H1 (cell line): ENCODE data around the gene DPPA4. TPM values are rescaled to one million over a fixed set of nuclear protein-coding genes. Genes with fewer than 3 reads are reported as not detected.
A peak's percentile ranks its signal among the peaks of the same experiment; 100 is the strongest.

Experiments used
- CTCF ChIA-PET: fragments of 300-600 bp; sonication (Branson Sonifier 250); formaldehyde crosslinking; loops from one replicate; lab custom pipeline; 2021; ENCODE audit not compliant: partially characterized antibody; lab: Charles Lee
- POLR2A ChIA-PET: fragments of 300-600 bp; sonication (Branson Sonifier 250); formaldehyde crosslinking; loops from one replicate; lab custom pipeline; 2021; ENCODE audit warnings: inconsistent platforms; ENCODE audit not compliant: partially characterized antibody; lab: Charles Lee
- DNase-seq, 2 experiments: peaks; one replicate each; pipeline versions ENCODE4 v3.0.0 to v3.0.0-alpha.2; 2010 to 2022; ENCODE audit warnings: low spot score in 2 of 2, low read depth in 1 of 2, mixed read lengths in 1 of 2
- FAIRE-seq: peaks from 2 replicates; lab custom pipeline; 2011; peaks lifted over from hg19 to GRCh38; lab: Jason Lieb, UNC
- H2AFZ ChIP-seq: 2 replicates; pipeline ENCODE4 v1.8.1; 2012; ENCODE audit warnings: low read length, inconsistent platforms
- H2AK5ac ChIP-seq: 2 replicates; pipeline ENCODE4 v1.6.1; 2013; ENCODE audit warnings: low read depth, low read length
- H2BK120ac ChIP-seq: replicated peaks from 2 replicates; pipeline ENCODE3; 2013; ENCODE audit warnings: low read depth, low read length, inconsistent platforms
- H2BK12ac ChIP-seq: 2 replicates; pipeline ENCODE4 v1.6.1; 2013; ENCODE audit warnings: low read depth, low read length
- H2BK15ac ChIP-seq: 2 replicates; pipeline ENCODE4 v1.6.1; 2013; ENCODE audit warnings: low read length
- H2BK20ac ChIP-seq: 2 replicates; pipeline ENCODE4 v1.6.1; 2013; ENCODE audit warnings: low read length
- H2BK5ac ChIP-seq: 2 replicates; pipeline ENCODE4 v1.6.1; 2013; ENCODE audit warnings: low read depth, low read length
- H3K14ac ChIP-seq: 2 replicates; pipeline ENCODE4 v1.6.1; 2013; ENCODE audit warnings: inconsistent platforms; ENCODE audit not compliant: insufficient read length
- H3K18ac ChIP-seq: 2 replicates; pipeline ENCODE4 v1.6.1; 2013; ENCODE audit warnings: low read length; ENCODE audit errors: extremely low read depth
- H3K23ac ChIP-seq: 2 replicates; pipeline ENCODE4 v1.6.1; 2013; ENCODE audit warnings: inconsistent platforms; ENCODE audit not compliant: insufficient read length
- H3K23me2 ChIP-seq: 2 replicates; pipeline ENCODE4 v1.6.1; 2013; ENCODE audit warnings: low read depth, low read length
- H3K27ac ChIP-seq: 2 replicates; pipeline ENCODE4 v1.6.1; 2011; ENCODE audit warnings: low read depth, low read length, inconsistent platforms
- H3K27me3 ChIP-seq, 4 experiments: replicated peaks in 1 of 4; 1 replicate in 1 of 4; 2 replicates in 3 of 4; pipeline versions ENCODE4 v1.6.1 to v1.8.1; 2011 to 2013; ENCODE audit warnings: low read length in 3 of 4, mild to moderate bottlenecking in 3 of 4, inconsistent platforms in 2 of 4, mixed read lengths in 2 of 4, moderate library complexity in 1 of 4; ENCODE audit not compliant: control insufficient read depth in 3 of 4, insufficient read depth in 3 of 4; ENCODE audit errors: extremely low read depth in 1 of 4
- H3K36me3 ChIP-seq, 4 experiments: 2 replicates each; pipeline versions ENCODE4 v1.6.1 to v1.8.1; 2011 to 2013; ENCODE audit warnings: mild to moderate bottlenecking in 4 of 4, low read length in 3 of 4, moderate library complexity in 2 of 4, control low read depth in 1 of 4, inconsistent platforms in 1 of 4; ENCODE audit not compliant: insufficient read depth in 4 of 4, control insufficient read depth in 2 of 4
- H3K4ac ChIP-seq: replicated peaks from 2 replicates; pipeline ENCODE3; 2013; ENCODE audit warnings: low read length, low read depth, mixed read lengths, inconsistent platforms; ENCODE audit not compliant: insufficient read length
- H3K4me1 ChIP-seq, 4 experiments: replicated peaks in 1 of 4; 1 replicate in 1 of 4; 2 replicates in 3 of 4; pipeline versions ENCODE4 v1.6.1 to v1.8.1; 2011 to 2013; ENCODE audit warnings: low read length in 3 of 4, inconsistent platforms in 2 of 4, mixed read lengths in 1 of 4; ENCODE audit not compliant: insufficient read depth in 4 of 4, control insufficient read depth in 3 of 4
- H3K4me2 ChIP-seq, 2 experiments: 2 replicates each; pipeline versions ENCODE4 v1.6.1 to v1.8.1; 2011 to 2013; ENCODE audit warnings: low read depth in 2 of 2, low read length in 2 of 2, control low read depth in 1 of 2, inconsistent platforms in 1 of 2, mild to moderate bottlenecking in 1 of 2; ENCODE audit not compliant: insufficient read depth in 1 of 2
- H3K4me3 ChIP-seq, 4 experiments: fragments of 200-600, 300-600 bp in 1 of 4; sonication (generic), shearing (Covaris generic), sonication (Bioruptor Twin) in 1 of 4; 2 replicates each; pipeline versions ENCODE4 v1.5.1 to v1.8.1; 2011 to 2016; ENCODE audit warnings: low read length in 4 of 4, low read depth in 3 of 4, control low read depth in 2 of 4, inconsistent platforms in 2 of 4, mild to moderate bottlenecking in 2 of 4, mixed read lengths in 1 of 4, moderate library complexity in 1 of 4; ENCODE audit not compliant: insufficient read depth in 2 of 4; ENCODE audit errors: extremely low read depth in 1 of 4
- H3K56ac ChIP-seq: replicated peaks from 2 replicates; pipeline ENCODE3; 2013; ENCODE audit warnings: low read depth, mild to moderate bottlenecking, mixed read lengths, low read length, inconsistent platforms; ENCODE audit not compliant: insufficient read length
- H3K79me1 ChIP-seq: 2 replicates; pipeline ENCODE4 v1.6.1; 2013; ENCODE audit warnings: low read depth, low read length, control low read depth
- H3K79me2 ChIP-seq, 2 experiments: 2 replicates each; pipeline versions ENCODE4 v1.6.1 to v1.8.1; 2012 to 2013; ENCODE audit warnings: low read length in 2 of 2, mild to moderate bottlenecking in 2 of 2, inconsistent platforms in 1 of 2; ENCODE audit not compliant: insufficient read depth in 2 of 2, control insufficient read depth in 1 of 2
- H3K9ac ChIP-seq, 4 experiments: replicated peaks in 1 of 4; 1 replicate in 1 of 4; 2 replicates in 3 of 4; pipeline versions ENCODE4 v1.6.1 to v1.8.1; 2011 to 2013; ENCODE audit warnings: low read depth in 3 of 4, low read length in 3 of 4, control low read depth in 2 of 4, mild to moderate bottlenecking in 2 of 4, moderate library complexity in 2 of 4, inconsistent platforms in 1 of 4; ENCODE audit errors: extremely low read depth in 1 of 4
- H3K9me3 ChIP-seq, 2 experiments: 2 replicates each; pipeline versions ENCODE4 v1.6.1 to v1.8.1; 2012 to 2013; ENCODE audit warnings: mild to moderate bottlenecking in 2 of 2, moderate library complexity in 2 of 2, control low read depth in 1 of 2, inconsistent platforms in 1 of 2, low read depth in 1 of 2, low read length in 1 of 2, mixed read lengths in 1 of 2; ENCODE audit not compliant: insufficient read depth in 2 of 2
- H4K20me1 ChIP-seq, 2 experiments: replicated peaks in 1 of 2; 2 replicates each; pipeline versions ENCODE3 to v1.8.1; 2011 to 2013; ENCODE audit warnings: inconsistent platforms in 2 of 2, low read length in 2 of 2, mild to moderate bottlenecking in 1 of 2; ENCODE audit not compliant: insufficient read depth in 2 of 2, control insufficient read depth in 1 of 2
- H4K5ac ChIP-seq: 2 replicates; pipeline ENCODE4 v1.6.1; 2013; ENCODE audit warnings: low read length, low read depth, mixed read lengths, inconsistent platforms; ENCODE audit not compliant: insufficient read length
- H4K8ac ChIP-seq: 2 replicates; pipeline ENCODE4 v1.8.0; 2013; ENCODE audit warnings: mild to moderate bottlenecking, moderate library complexity, low read length, inconsistent platforms; ENCODE audit not compliant: insufficient read depth; ENCODE audit errors: extremely low read depth
- H4K91ac ChIP-seq: replicated peaks from 2 replicates; pipeline ENCODE3; 2013; ENCODE audit warnings: low read length, mixed read lengths, inconsistent platforms; ENCODE audit not compliant: insufficient read length
- ASH2L ChIP-seq: fragments of 200-600, 300-600 bp; sonication (generic); IDR thresholded peaks from one replicate; pipeline ENCODE4 v1.7.1; 2017; ENCODE audit warnings: low read length
- NANOG ChIP-seq: IDR thresholded peaks from 2 replicates; pipeline ENCODE4 v1.6.1; 2011; ENCODE audit warnings: low read length, low read depth, mild to moderate bottlenecking, inconsistent platforms; ENCODE audit not compliant: insufficient read depth, poor library complexity, severe bottlenecking
- SUZ12 ChIP-seq: fragments of 200-600 bp; sonication (generic); IDR thresholded peaks from 2 replicates; pipeline ENCODE4 v1.6.1; 2012; ENCODE audit warnings: mild to moderate bottlenecking, inconsistent platforms, low read length, moderate library complexity, mixed read lengths
- TAF7 ChIP-seq: optimal IDR thresholded peaks from 2 replicates; pipeline ENCODE3; 2011; ENCODE audit warnings: low read depth, mild to moderate bottlenecking, inconsistent platforms, low read length, moderate library complexity, borderline replicate concordance
- TEAD4 ChIP-seq: IDR thresholded peaks from 2 replicates; pipeline ENCODE4 v1.6.1; 2012; ENCODE audit warnings: low read depth, low read length, inconsistent platforms, mixed read lengths
- WGBS, 2 experiments: shearing (Covaris generic) in 1 of 2; methylation state at CpG; one replicate each; pipeline versions ENCODE4 v1.1.6 to v1.1.7; 2013 to 2015; ENCODE audit warnings: low lambda C conversion rate in 2 of 2, mixed read lengths in 2 of 2, inconsistent platforms in 1 of 2, low coverage in 1 of 2, missing lambda C conversion rate in 1 of 2; ENCODE audit not compliant: insufficient replicate concordance in 2 of 2, insufficient coverage in 1 of 2, insufficient read length in 1 of 2; ENCODE audit errors: extremely low coverage in 1 of 2, missing lambda C conversion rate in 1 of 2; 5-methylcytosine and 5-hydroxymethylcytosine counted together
- polyA plus RNA-seq, 7 experiments: library from polyadenylated mRNA; depleted of rRNA in 3 of 7; stranded (reverse) in 5 of 7; unstranded in 2 of 7; fragments of >200 nt in 5 of 7; fragments of 200-250 nt in 2 of 7; gene quantifications; 1 replicate in 5 of 7; 2 replicates in 1 of 7; 4 replicates in 1 of 7; pipeline versions ENCODE4 v1.2.1 to v1.2.3, GENCODE V29; 2011 to 2013; ENCODE audit warnings: missing spikeins in 2 of 7, mixed read lengths in 2 of 7
- total RNA-seq: library from RNA; stranded (reverse); fragmentation: NEBNext Ultra II Directional; extraction: Animal tissue kit (Norgen Biotek cat#: 25700); gene quantifications from 2 replicates; pipeline ENCODE4 v1.2.1, GENCODE V29; 2021
- TF ChIP-seq, protein P1 (sequence below), 3 experiments: IDR thresholded peaks; 1 replicate in 2 of 3; 2 replicates in 1 of 3; pipeline versions ENCODE4 v1.5.1 to v1.6.1; 2011; ENCODE audit warnings: low read length in 3 of 3, mild to moderate bottlenecking in 3 of 3, inconsistent platforms in 2 of 3, low read depth in 1 of 3, moderate library complexity in 1 of 3; ENCODE audit not compliant: insufficient read depth in 1 of 3; ENCODE audit errors: control extremely low read depth in 1 of 3

Gene DPPA4
- total and polyA plus RNA-seq, 2 of the 8 experiments (the other 6 are each of a cell fraction or from before 2014, with no cell fraction given): 424 to 772 TPM

DNA sequence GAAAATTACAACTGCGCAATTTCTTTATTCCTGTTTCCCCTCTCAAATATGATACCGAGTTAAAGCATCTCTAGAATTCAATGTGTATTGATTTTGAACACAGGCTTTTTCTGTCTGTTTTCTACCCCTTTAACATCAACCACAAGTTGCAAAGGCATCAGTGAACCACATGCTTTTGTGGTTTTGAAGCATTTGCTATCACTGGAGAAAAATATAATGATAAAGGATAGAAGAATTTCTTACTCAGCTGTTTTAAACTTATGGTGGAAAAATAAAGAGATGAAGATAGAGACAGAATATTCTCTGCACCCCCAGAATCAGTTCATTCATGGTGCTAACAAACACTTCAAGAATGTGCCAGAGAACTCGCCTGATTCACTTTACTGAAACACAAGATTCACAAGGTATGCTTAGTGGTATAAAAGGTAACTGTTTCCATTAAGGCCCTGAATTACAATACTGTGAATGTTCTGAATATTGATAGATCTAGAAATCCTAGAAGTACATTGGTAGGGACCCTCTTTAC lies 9.5 kb upstream of the DPPA4 start:
- H4K20me1 ChIP-seq: no peaks in the 10 kb centered on the region
- H3K56ac ChIP-seq: no peak overlapping the region
- H3K14ac ChIP-seq: no peak overlapping the region
- peak overlapping the region; percentile 41 for H4K5ac ChIP-seq
- H2BK15ac ChIP-seq: no peak overlapping the region
- no peak for FAIRE-seq
- no peaks in the 10 kb centered on the region for H3K23me2 ChIP-seq
- H3K4me2 ChIP-seq: no peak overlapping the region; a peak in 1 of 4 replicates
- no peak overlapping the region for H3K27ac ChIP-seq
- no peak overlapping the region for H3K18ac ChIP-seq
- no peak overlapping the region for H2BK20ac ChIP-seq
- H3K9me3 ChIP-seq: no peaks in the 10 kb centered on the region
- H2BK5ac ChIP-seq: no peak overlapping the region
- no peak overlapping the region for H2AK5ac ChIP-seq
- H3K36me3 ChIP-seq: peaks cover 4 to 76% (median 28%) of the 10 kb centered on the region in 4 experiments
- no peak overlapping the region for H4K91ac ChIP-seq
- H2AFZ ChIP-seq: no peak overlapping the region
- no peaks in the 10 kb centered on the region for H3K27me3 ChIP-seq
- no peak overlapping the region for H2BK12ac ChIP-seq
- POLR2A ChIA-PET: interaction anchor here (1.1 to 26.4 kb wide), 5 partner anchors 9 to 27 kb away, joined by 3 to 681 read pairs (median 10); partner anchors contain the start of genes DPPA2 and DPPA4
- CTCF ChIA-PET: interaction anchor here (1.0 to 2.6 kb wide), 9 partner anchors 12 to 71 kb away, joined by 3 to 9 read pairs (median 4); partner anchors contain the start of gene DPPA2
- TF ChIP-seq NANOG: no peak
- TF ChIP-seq TEAD4: no peak
- TF ChIP-seq SUZ12: no peak
- TF ChIP-seq, protein P1, sequence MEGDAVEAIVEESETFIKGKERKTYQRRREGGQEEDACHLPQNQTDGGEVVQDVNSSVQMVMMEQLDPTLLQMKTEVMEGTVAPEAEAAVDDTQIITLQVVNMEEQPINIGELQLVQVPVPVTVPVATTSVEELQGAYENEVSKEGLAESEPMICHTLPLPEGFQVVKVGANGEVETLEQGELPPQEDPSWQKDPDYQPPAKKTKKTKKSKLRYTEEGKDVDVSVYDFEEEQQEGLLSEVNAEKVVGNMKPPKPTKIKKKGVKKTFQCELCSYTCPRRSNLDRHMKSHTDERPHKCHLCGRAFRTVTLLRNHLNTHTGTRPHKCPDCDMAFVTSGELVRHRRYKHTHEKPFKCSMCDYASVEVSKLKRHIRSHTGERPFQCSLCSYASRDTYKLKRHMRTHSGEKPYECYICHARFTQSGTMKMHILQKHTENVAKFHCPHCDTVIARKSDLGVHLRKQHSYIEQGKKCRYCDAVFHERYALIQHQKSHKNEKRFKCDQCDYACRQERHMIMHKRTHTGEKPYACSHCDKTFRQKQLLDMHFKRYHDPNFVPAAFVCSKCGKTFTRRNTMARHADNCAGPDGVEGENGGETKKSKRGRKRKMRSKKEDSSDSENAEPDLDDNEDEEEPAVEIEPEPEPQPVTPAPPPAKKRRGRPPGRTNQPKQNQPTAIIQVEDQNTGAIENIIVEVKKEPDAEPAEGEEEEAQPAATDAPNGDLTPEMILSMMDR (IDR thresholded peaks at IDR 0.05; ENCODE audit: control extremely low read depth in 1 of 3, insufficient read depth in 1 of 3, low read depth in 1 of 3, low read length in 3 of 3): no peak
- no peak for TF ChIP-seq TAF7
- no peak for TF ChIP-seq ASH2L
- H3K23ac ChIP-seq: no peak overlapping the region
- no peak overlapping the region for H3K4ac ChIP-seq
- no peak for DNase-seq
- H3K4me1 ChIP-seq: peaks cover 0 to 11% (median 3%) of the 10 kb centered on the region in 4 experiments; a peak in 3 of 7 replicates
- 91% methylated on average over 3 of the region's 3 CpGs; no CpG with 5 or more reads in 1 of the 2 experiments for WGBS, 2 experiments
- H3K79me1 ChIP-seq: peaks cover 4% of the 10 kb centered on the region; the same call in 1 of the 2 replicates
- no peak overlapping the region for H4K8ac ChIP-seq
- no peak overlapping the region for H3K9ac ChIP-seq
- H2BK120ac ChIP-seq: no peak overlapping the region
- peaks cover 0 to 49% of the 10 kb centered on the region in 2 experiments; a peak in 2 of 4 replicates for H3K79me2 ChIP-seq
- H3K4me3 ChIP-seq: no peak overlapping the region
